HG02678 (cell line): ENCODE results near the gene RARRES1.
A peak's percentile ranks its signal among the peaks of the same experiment; 100 is the strongest.
"Not testable (repeated sequence)": the region's sequence is repeated elsewhere in the genome, so short reads cannot be mapped to it uniquely, and the experiment has no call there.

Source experiments
- ATAC-seq: cut with Tn5 transposase; IDR thresholded peaks from one replicate; pipeline ENCODE4 v1.9.1; 2021; ENCODE audit warnings: mild to moderate bottlenecking, moderate library complexity; ENCODE audit not compliant: unreplicated experiment

The RARRES1 gene

DNA sequence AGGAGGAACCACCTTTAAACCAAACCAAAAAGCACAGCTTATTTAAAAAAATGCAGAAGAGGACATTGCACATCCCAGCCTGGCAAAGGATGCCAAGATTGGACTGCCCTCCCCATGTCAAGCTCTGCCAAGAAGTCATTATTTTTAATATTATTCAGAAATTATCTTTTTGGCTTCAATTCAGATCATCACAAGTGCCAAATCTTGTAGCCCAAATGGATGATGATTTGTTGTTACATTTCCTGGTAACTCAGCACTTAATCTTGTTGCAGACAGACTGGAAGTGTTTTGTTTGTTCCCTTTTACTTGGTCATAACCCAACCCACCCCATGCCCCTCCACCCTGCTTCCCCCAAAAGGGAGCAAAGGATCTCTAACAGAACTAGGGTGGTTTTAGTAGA is 31.7 kb downstream of the RARRES1 start:
- no peak for ATAC-seq

DNA sequence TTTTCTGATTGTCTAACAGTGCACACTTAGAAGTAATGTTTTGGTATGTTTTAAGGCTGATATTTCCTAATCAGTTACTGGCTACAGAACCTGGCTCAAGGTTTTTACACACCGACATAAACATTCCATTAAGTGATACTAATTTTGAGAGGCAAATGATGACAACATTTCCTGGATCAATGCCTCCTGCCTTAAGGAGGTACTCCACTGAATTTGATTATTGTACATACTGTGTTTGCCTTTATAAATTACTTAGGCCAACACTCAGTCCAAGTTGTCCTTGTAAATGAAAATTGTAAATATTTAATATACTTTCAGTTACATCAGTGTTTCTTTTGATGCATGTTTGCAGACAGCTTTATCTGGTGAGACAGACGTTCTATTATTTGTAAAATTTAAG is 35.6 kb downstream of the RARRES1 start:
- no peak for ATAC-seq

DNA sequence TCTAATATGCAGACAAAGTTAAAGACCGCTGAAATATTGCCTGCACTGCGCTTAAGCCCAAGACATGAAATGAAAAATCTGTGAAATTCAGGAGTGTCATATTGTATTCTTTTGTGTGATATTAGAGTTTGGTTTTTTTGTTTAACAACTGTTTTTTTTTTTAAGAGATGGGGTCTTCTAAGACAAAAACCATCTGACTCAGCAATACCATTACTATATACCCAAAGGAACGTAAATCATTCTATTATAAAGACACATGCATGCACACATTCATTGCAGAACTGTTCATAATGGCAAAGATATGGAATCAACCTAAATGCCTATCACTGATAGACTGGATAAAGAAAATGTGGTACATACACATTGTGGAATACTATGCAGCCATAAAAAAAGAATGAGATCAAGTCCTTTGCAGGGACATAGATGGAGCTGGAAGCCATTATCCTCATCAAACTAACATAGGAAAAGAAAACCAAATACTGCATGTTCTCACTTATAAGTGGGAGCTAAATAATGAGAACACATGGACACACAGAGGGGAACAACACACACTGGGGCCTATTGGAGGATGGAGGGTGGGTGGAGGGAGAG is 38.3 kb downstream of the RARRES1 start:
- ATAC-seq: not testable (repeated sequence)

DNA sequence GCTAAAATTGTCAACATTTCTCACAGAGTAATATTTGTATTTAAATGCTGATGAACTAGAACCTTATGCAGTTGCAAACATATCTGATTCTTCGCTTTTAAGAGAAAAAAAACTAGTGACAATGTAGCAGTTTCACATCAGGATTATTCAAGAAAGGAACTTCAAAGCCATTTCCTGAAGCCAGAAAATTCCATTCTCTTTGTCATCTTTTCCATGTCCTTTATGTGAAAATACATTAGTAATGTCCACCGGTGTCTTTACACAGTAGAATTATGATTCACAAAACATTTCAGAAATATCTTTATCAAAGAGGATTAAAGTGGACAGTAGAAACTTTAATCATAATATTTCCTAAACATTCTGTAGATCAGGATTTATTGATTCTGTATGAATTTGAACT is 47.1 kb downstream of the RARRES1 start:
- ATAC-seq: no peak

DNA sequence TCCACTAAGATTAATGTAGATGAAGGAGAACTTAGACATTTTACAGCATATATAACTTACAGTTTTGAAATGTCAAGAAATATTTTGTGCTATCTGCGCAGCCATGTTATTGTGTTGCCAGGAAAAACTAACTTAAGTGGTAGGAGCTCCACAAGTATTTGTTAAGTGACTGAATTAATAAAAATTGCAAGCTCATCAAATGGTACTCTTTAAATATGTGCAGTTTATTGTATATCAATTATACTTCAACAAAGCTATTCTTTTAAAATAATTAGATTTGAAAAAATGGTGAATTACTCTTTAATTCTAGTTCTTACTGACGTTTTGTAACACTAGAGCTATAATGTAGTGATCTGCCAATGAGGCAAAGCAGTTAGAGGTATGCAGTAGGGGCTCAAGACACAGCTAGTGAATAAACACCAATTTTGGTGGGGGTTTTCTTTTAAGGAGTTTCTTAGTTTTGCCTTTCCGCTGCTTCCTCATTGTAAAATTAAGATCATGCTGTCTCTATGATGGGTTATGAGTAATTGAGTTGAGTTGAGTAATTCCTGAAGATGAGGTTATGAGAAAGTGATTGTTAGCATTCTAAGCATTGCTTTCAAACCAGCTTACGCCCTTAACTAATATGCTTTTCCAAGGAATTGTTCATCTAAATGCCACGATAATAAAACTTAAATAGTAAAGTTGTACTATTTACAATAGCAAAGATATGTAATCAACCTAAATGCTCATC is 48.9 kb downstream of the RARRES1 start:
- no peak for ATAC-seq

DNA sequence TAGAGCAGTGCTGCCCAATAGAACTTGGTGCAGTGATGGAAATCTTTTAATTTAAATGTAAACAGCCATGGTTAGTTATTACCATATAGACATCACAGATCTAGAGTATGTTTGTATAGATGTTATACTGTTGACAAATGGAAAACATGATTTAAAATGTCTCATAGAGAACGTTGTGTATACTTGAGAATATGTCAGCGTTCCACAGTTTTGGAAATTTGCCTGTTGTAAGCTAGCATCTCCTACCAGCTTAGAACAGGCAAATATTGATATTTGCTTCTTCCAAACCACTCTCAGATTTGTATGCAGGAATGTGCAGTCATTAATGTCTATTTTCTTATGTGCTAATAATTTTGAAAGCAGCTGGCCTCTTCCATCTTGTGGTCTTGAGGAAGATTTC is 51.4 kb downstream of the RARRES1 start:
- ATAC-seq: no peak

DNA sequence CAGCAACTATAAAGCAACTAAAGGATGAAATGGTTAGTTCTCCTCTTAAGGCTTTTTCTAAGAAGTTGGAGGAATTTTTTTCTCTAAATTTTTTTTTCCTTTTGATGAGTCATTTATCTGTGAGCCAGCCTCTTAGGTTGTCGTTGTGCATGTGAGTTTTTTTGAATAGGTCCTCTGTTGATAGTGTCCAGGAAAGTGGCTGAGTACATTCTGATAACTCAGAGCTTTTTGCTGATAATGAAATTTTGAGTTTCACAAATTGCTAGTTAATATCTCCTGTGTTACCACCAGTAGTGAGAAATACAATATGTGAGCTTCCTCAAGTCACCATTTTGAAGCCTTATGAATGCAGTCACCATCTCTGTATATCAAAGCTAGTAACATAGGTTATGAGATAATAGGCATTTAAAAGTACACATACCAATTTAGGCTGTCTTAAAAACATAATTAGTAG is 52.7 kb downstream of the RARRES1 start:
- ATAC-seq: no peak

DNA sequence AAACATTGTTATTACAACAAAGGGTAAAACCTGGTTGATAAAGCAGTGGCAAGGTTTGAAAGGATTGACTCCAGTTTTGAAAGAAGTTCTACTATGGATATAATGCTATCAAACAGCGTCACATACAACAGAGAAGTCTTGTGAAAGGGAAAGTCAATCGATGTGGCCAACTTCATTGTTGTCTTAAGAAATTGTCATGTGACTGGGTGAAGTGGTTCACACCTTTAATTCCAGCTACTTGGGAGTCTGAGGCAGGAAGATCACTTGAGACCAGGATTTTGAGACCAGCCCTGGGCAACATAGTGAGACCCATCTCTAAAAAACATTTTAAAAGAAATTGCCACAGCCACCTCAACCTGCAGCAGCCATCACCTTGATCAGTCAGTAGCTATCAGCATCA is 53.6 kb downstream of the RARRES1 start:
- no peak for ATAC-seq

DNA sequence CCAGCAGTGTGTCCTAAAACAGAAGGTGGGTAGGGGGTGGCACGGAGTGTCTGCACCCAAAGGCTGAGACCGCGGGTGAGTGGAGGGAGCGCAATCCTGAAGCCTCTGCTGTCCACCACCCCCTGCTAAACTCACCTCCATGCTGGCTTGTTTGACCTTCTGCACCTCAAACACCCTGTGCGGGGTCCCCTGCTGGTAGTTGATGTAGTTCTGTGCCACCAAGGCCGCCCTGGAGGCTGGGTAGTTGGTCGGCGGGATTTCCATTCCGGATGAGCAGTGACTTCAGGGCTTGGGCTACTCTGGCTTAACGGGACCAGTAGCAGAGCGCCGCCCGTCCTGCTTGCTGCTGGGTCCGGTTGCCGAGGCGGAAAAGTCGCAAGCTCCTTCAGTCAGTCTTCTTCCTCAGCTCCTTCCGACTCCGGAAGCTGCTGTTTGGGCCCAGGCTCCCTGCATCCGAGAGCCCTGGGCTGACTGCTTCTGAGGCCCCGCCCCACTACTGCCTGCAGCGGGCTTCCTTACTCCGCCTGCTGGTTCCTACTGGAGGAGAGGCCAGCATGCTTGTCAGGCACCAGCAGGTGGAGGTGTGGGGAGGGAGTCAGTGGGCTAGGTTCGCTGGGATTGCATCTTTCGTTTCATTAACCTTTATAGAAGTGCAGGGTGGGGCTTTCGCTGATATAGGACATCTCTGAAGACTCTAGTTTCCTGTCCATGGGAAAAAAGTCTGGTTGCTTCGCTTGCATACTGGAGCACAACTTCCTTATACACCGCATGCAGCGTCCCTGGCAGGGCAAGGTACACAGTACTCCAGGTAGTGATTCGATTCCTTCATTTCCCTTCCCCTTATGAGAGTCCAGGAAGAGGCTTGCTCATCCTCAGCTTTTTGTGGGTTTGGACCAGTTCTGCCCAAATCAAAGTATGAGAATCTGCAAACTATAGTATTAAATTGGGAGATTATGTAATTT is 59.8 kb downstream of the RARRES1 start, which contains the start of gene LXN:
TSS of gene LXN (minus strand) at position 434 of the 962 bp plus-strand sequence. CDS start at position 264, 170 bp downstream.
- peak; percentile 100 for ATAC-seq

DNA sequence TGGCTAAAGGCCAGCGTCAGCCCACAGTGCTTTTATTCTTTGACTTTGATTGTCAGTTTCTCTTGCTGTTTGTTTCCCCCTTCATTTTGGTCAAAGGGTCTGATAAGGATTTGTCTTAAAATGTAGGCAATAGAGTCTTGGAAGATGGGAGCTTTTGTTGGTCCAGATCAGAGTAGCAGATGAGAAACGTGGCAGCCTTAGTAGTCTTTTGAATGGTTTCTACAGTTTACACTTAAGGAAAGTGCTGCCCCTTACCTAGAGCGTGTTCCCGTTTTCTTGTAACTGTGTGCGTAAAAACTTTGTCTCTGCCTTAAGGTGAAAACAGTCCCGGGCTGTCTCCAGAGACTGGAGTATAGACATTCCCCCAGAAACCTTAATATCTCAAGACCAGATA is 60.4 kb downstream of the RARRES1 start:
- peak; percentile 3 for ATAC-seq

DNA sequence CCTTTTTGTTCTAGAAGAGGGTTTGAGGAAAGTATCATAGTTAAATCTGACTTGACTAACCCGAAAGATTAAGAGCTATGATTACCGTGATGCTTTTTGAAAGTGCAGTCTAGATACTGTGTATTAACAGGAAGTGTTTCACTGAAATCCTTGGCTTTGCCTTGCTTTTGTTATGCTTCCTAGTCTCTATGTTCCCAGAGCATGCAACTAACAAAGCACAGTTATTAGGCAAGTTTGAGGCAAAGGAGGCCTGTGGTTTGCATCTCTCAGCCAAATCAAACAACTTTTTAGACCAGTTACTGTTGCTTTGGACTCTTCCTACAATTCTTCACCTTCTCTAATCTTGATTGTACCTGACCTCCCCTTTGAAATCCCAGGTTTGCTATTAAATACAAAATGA is 63.8 kb downstream of the RARRES1 start:
- no peak for ATAC-seq

DNA sequence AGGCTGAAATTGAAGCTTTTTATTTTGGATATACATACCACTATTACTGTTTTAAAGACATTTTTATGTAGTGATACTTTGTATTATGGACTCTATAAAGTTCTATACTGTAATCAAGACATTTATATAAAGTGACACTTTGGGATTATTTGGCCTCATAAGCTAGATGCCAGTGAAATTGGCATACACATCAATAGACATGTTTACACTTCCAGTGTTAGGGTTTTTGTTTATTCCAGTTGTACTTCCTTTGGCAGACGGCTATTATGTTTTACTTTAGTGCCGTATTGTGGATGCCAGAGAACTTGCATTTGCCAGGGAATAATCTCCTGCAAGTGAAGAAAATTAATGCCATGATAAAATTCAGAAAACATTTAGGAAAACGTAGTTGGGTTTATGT is 65.8 kb downstream of the RARRES1 start:
- ATAC-seq: no peak

DNA sequence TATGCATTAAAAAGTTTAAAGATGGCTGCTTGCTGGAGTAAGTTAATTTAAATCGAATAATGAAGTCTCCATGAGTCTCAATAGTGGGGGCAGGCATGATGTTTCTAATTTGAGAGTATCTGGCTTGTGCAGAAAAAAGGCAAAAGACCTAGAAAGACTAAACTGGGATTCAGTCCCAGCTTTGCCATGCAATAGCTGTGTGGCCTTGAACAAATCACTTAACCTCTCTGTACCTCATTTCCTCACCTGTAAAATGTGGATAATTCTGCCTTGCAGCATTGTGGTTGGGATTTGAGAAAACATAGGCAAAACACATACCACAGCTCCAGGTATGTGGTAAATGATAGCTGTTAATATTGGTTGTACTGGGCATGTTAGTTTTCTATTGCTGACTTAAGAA is 68.4 kb downstream of the RARRES1 start:
- no peak for ATAC-seq

DNA sequence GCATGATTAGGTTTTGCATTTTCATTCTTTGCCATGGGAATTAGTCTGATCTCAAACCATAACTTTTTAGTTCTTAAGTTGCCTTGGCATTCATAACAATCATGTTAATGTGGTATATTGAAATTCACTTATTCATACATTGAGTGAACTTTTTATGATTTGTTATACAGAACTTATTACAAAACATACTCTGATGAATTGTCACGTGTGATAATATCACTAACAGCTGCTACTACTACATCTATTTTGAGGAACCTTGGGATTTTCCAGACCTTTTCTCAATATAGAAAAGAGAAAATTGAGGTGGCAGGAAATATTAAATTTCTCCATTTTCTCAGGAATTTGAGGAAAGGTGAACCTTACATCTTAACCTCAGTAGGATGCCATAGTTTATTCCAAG is 69.0 kb downstream of the RARRES1 start:
- ATAC-seq: no peak

DNA sequence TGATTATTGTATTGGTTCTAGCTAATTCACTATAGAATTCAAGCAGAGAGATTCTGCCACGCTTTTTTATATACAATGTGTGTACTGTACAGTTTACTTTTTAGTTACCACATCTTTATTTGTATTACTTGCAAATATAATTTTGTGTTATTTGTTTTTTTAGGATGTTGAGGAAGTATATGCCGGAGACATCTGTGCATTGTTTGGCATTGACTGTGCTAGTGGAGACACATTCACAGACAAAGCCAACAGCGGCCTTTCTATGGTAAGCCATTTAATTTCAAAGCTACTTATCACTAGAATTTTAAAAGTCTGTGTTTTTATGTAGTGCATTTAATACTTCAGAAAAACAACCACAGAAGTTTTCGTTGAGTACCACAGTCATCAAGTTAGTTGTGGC is 71.5 kb downstream of the RARRES1 start:
- no peak for ATAC-seq

DNA sequence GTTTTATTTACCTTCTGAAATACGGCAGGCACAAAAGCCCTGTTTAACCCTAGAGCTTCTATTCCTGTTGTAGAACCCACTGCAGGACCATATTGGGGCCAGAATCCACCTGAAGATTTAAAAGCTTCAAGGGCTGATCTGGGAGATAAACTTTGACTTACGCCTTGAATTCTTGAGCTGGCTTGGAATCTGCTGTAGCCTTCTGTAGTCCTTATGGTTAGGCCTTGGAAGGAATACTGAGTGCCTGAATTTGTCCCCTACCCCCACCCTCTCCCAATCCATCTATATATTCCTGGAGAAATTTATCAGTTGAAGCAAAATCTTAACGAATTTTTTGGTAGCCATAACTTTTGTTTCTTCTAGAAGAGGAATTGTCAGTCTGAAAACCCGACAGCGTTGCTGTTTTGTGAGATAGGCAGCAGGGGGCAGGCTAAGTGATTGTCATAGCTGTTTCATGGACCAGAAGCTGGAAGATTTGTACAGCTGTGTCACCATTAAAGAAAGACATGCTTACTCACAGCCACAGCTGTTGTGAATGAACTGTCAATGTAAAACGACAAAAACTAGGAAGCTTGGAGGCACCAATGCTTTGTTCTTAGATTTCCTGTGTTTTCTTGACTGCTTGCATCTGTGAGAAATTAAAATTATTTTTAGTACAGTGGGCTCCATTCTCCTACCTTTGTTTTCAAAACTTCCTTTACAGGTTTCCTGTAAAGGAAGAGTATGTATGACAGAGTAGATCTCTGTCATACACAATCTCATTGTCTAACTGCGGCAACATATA is 72.6 kb downstream of the RARRES1 start:
- peak; percentile 86 for ATAC-seq

DNA sequence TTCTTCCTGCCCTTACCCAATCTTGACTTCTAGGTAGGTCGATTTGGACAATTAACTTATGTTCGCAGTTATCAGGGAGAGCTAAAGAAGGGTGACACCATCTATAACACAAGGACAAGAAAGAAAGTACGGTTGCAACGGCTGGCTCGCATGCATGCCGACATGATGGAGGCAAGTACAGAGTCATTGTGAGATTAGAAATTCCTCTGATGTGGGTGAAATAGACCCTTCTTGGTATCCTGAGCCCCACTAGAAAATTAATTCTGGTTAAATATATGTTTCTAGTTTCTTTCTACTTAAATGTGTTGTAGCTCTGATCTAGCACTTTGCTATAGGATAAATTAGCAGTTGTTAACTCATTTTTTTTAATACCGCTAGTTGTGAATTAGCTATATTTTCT is 73.4 kb downstream of the RARRES1 start:
- ATAC-seq: no peak

DNA sequence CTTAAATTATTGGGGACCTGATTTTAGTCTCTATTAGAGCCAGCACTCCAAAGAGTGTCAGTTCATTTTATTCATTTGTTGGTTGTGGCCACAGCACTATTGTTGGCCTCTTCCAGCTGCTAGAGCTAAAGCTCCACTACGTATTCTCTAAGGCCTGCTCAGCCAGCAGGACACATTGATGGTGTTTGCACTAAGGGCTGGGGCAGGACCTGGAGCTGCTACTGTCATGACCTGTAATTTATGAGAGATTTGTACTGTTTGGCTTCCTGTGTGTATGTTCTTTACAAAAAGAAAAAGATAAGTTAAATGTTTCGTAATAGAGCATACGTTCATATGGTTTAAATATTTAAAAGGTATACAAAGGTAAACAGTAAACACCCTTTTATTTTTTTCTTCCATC is 79.8 kb downstream of the RARRES1 start:
- no peak for ATAC-seq

DNA sequence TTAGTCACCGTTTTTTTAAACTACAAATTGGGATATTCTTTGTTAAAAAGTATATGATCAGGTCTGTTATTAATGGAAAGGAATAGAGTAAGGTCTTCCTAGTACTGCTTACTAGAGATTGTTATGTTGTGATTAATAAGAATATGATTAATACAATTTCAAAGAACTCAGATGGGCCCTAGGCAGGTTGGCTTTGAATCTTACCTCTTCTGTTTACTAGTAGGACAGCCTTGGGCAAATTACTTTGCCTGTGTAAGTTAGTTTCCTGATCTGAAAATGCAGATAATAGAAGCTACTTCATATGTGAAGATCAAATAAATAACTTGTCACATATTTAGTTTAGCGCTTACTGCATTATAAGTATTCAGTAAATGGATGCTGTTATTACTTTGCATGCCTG is 81.1 kb downstream of the RARRES1 start:
- no peak for ATAC-seq

DNA sequence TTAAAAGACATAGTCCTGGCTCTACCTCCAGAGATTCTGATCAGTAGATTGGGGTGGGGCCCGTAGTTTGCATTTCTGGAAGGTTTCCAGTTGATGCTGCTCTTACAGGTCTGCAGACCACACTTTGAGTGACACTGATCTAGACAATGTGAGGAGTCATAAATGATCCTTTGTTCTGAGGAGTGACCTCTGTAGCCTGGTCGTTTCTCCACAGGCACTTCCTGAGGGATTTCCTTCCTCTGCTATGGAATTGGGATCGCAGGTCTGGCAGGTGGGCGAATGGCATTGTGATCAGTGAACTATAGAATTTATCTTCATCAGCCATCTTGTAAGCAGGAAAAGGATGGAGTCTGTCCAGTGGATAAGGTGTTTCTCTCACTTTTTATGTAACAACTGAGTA is 82.5 kb downstream of the RARRES1 start:
- no peak for ATAC-seq
